Non-pigmented ciliary epithelial cell (primary cell): Measurements from ENCODE around the gene ORC2.
"Not testable (repeated sequence)": the region's sequence is repeated elsewhere in the genome, so short reads cannot be mapped to it uniquely, and the experiment has no call there.

Experiments
- DNase-seq: peaks from one replicate; pipeline ENCODE4 v3.0.0-alpha.2; 2010; ENCODE audit warnings: low read depth

Gene ORC2

DNA sequence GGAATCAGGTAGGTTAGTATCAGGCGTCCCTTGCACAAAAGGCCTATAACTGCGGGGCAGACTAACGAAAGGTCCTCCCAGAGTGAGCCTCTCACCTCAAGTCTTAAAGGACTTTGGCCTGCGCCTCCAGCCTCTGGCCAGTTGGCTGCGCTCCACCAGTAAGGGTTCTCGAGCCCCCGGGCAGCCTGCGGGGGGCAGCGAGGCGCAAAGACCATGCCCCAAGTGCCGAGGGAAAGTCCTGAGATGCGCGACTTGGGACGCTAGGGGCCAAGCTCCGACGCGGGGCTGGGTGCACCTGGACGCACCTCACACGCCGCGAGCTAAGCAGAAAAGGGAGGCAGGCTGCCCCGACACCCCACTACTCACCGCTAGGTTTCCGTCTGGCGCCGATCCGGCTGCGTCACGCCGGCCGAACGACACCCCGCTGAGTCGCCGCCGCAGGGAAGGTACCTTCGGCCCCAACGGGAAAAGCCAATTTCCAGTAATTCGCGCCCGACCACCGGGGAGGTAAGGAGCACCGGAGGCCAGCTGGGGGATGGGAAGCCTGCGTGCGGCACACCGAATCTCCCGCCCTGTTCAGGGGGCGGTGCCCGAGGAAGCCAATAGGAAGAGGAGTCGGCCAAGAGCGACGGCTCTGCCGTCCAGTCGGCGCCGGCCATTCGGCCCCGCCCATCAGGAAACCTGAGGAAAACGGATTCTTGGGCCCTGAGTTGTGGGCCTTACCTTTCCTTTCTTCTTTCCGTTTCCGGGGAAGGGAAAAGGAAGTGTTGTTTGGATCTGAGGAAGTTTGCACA, at the start of gene ORC2:
TSS of gene ORC2 (minus strand) at position 537 of the 794 bp plus-strand sequence. CDS start 5,537 bp downstream, outside the sequence.
- DNase-seq: peak; percentile 72

DNA sequence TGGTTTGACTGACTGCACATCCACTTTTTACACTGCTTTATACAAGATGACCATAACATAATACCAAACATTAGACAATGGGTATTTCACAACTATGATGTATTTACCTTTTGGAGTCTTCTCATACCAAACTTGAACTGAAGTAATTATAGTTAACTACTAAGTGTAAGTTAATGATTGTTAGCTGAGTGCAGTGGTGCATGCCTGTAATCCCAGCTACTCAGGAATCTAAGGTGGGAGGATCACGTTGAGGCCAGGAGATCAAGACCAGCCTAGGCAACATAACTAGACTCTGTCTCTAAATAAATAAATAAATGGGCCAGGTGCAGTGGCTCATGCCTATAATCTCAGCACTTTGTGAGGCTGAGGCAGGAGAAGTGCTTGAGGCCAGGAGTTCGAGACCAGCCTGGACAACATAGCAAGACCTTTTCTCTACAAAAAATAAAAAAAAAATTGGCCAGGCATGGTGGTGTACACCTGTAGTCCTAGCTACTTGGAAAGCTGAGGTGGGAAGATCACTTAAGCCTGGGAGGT, 44.9 kb upstream of the ORC2 start:
- no peak for DNase-seq

DNA sequence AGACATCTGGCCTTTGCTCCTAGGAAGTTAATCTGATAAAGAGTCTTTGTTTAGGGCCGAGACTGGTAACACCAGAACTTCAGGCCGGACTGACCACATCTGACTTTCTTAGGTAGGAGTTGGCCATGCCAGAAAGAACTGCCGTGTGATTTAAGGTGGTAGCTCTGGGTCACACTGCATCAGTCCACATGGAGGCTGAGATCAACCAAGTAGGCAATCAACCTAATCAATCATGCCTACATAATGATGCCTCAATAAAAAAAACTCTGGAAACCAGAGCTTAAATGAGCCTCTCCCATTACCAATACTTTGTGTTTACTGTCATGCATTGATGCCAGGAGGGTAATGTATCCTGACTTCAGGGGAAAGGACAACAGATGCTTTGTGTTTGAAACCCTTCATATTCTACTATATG, 44.1 kb upstream of the ORC2 start:
- no peak for DNase-seq

DNA sequence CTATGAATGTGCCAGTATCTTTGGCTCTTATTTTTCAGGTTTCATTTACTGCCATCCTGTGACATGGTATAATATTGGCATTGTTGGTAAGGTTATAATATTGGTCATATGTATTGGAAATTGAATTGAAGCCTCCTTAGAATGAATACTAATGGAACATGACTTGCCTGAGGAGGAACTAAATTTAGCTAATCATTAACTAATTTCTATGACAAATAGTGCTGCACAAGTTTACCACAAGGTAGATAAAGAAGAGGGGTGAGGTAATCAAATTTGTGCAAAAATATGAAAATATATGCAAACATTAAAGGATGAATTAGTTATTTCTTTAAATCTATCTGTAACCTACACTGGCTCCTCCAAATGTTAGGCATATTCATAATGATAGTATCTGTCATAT, 43.2 kb upstream of the ORC2 start:
- no peak for DNase-seq

DNA sequence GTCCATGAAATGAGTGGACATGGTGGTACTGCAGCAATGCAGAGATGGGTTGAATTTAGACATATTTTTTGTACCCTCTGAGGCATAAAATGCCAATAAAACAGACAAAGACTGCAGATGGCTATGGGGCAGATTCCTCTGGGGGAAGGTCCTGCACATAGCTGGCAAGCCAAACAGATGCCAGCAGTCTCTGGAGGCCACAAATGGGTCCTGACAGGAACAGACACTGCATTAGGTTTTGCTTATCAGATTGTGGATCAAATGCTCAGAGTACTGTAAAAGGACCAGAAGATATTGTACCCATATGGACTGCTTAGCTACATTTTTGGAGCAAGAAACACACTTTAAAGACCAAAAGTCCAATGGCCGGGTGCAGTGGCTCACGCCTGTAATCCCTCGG, 40.9 kb upstream of the ORC2 start:
- no peak for DNase-seq

DNA sequence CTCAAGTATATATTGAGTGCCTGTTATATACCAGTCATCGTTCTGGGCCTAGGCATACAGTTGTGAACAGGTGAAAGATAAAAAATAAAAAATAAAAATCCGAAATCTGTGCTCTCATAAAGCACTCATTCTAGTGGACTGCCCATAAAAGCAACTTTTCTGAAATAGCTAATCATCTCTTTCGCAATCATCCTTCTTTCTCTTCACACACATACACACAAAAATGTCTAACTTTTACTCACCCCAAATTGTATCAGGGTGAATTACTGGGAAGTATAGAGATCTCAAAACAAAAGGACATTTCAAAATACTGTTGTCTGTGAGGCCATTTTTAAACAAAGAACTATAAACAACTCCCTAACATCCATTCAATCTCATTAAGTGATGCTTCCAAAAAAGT, 29.6 kb upstream of the ORC2 start:
- no peak for DNase-seq

DNA sequence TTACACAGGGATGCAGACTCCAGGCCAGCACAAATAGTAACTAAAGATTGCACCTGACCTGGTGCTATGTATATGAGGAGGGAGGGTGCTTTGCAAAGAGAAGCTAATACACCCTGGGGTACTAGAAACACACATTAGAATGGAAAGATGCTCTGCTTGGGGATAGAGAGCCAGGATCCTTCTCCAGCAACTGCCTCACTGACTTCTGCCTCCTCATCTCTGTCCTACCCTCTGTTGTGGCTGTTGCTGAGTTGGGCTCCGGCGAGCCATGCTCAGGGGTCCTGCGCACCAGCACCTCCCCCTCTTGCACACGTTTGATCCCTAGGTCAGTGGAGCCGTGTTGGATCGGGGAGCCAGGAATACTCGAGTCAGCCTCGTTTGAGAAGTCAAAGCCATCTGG, 23.7 kb upstream of the ORC2 start:
- DNase-seq: no peak

DNA sequence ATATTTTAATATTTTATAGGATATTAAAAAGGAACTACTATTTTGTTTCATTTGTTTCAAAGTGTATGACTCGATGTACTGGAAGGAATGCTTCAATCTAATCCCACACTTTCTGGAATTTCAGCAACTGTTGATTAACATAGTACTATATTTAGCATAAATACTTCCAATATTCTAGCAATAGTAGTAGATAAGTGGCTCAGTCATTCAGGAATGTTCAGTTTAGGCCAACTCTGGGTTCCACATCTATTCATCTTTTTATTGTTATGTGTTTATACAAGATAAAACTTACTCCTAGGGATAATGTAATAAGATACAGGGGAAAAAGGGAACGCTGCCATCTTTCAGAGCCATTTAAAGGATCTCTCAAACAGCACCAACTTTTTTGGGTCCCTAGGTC, 22.3 kb upstream of the ORC2 start:
- DNase-seq: no peak

DNA sequence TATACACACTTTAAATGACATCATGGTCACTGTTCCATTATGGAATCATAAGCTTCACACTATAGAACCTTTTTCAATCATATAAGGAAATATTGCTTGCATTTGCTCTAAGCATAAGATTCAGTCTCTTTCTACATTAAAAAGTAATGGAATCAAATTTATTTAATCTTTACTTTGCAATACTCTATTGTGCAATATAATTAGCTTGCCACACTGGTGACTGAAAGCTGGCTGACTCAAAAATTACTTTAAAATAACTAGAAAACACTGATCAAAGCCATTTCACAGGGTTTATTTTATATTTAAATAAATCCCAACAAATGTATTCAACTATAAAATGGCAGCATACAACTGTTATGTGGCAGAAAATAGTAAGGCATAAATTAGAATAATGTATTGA, 13.2 kb upstream of the ORC2 start:
- DNase-seq: no peak

DNA sequence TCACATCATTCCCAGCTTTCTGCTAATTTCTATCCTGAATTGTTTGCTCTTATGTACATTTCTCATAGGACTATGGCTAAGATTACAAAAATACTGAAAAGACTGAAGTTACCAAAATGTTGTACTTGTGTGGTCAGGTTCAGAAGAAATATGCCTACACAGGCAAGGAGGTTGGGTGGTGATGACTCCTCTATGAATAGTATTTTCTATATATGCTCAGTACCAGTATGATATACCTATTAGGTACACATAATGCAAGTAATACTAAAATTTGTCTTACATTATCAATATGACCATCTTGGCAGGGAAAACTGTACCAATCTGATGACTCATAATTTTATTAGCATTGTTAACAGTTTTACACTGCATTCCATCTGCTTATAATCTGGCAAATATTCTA, 12.2 kb upstream of the ORC2 start:
- no peak for DNase-seq

DNA sequence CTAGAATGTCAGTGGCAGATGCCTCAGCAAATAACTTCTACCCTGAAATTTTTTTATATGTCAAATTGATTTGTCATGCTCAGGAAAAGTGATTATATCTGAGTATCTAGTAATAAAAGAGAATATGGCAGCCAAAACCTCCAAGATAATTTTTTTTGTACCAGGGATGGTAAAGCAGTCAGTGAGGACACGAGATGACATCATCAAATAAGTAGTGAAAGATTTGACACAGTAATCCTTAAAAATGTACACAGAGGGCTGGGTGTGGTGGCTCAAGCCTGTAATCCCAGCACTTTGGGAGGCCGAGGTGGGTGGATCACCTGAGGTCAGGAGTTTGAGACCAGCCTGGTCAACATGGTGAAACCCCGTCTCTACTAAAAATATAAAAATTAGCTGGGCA, 6.6 kb upstream of the ORC2 start:
- not testable (repeated sequence) for DNase-seq

DNA sequence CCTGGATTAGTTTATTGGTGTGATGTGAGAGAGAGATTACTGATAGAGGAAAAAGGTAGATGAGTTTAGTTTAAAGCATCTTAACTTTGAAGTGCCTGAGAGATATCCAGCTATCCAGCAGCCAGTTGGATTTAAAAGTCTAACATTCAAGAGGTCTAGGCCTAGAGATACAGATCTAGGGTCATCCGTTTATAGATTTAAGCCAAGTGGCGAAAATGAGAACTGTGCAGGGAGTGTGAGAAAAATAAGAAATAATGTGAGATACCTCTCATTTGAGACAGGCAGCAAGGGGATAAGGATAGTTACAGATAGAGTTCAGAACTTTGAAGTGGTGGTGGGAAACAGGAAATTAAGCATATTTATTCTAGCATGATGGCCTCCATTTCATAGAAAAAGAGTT, 5.3 kb upstream of the ORC2 start:
- no peak for DNase-seq

DNA sequence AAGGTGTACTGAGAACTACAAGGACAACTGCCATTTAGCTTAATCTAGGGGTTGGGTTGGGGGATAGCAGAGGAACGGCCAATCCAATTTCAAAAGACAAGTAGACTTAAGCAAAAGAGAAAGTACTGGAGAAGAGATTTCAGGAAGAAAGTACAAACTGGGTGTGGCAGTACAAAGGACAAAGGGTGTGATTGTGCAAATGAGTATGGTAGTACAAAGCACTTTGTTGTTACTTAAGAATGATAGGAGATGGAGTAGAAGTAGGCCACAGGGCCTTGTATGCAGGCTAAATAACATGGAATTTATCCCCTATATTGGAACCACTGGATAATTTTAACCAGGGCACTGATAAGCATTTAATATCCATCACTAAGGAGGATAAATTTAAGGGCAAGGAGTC, 4.7 kb upstream of the ORC2 start:
- no peak for DNase-seq

DNA sequence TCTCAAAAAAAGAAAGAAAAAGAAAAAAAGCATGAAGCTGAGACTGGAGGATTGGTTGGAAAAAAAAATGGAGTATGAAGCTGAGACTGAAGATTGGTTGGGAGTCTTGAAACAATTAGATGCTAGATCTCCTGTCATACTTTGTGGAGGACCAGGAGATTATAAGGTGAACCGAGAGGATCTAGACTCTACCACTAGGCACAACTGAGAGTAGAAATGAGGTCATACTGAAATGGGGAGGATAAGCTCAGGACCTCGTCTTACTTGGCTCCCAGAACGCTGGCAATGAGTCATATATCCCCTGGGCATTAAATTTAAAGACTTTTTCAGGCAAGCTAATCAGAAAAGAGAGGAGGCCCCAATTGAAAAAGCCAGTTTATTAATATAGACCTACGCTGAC, 3.3 kb upstream of the ORC2 start:
- DNase-seq: peak; percentile 65

DNA sequence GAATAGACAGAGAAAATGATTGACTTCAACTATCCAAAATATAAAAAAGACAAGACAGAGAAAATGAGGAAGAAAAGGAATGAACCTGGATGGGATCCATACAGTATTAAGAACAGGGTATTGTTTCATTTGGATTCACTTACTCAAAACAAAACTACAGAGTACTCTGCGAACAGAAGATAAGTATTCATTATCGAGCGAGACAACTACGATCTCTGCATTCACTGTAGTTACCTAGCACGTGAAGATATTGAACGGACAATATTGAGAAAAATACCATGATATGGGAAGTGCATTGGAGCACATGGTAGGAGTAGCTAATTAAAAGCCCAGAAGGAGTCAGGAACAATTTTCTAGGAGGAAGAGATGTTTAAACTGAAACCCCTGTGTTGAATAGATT, 1.0 kb upstream of the ORC2 start:
- no peak for DNase-seq

DNA sequence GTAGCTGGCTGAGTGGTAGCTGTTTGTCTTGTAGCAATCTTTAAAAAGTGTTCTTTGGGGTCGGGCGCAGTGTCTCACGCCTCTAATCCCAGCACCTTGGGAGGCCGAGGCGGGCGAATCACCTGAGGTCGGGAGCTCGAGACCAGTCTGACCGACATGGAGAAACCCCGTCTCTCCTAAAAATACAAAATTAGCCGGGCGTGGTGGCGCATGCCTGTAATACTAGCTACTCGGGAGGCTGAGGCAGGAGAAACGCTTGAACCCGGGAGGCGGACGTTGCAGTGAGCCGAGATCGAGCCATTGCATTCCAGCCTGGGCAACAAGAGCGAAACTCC, 425 bp upstream of the ORC2 start:
- DNase-seq: not testable (repeated sequence)

DNA sequence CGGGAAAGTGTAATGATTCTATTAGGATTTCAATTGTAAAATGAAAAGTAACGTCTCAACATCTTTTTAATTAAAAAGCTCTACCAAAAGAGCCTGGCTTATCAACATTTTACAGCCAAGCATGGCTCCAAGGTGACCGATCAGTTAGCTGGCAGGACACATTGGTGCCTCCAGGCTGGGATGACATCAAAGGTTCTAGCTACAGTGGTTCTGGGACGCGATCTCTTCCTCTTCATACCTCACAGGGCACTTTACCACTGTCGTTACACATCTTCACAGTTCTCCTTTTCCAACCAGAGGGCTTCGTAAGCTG, 693 bp downstream of the ORC2 start:
- no peak for DNase-seq

DNA sequence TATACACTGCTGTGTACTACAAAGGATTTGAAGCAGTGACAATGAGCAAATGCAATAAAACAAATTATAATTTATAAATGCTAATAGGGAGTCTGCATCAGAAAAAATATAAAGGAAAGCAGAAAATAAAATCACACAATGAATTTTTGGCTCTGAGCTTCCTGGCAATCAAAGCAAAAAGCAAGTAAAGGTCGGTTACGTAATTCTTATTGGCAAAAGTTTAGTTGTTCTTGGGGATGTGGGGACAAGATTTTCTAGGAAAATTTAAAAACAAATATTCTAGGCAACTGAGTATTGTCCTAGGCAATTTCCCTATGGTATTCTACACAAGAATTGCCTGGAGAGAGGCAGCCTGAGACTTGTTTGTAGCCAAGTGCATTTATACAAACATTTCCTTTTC, 1.8 kb downstream of the ORC2 start:
- no peak for DNase-seq

DNA sequence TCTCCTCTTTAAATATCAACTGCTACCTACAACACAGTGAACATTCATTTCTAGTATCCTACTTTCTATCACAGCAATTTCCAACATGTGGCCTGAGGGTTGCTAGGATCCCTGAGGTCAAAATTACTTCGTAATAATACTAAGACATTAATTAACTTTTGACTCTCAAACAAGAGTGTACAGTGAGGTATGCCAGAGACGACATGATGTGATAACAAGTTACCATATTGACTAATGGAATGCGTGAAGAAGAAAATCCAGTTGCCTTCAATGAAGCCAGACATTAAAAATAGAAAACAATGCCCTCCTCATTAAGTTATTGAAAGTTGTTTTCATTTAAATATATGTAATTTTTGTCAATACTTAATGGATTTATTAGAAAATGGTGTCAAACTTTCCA, 13.1 kb downstream of the ORC2 start:
- DNase-seq: no peak

DNA sequence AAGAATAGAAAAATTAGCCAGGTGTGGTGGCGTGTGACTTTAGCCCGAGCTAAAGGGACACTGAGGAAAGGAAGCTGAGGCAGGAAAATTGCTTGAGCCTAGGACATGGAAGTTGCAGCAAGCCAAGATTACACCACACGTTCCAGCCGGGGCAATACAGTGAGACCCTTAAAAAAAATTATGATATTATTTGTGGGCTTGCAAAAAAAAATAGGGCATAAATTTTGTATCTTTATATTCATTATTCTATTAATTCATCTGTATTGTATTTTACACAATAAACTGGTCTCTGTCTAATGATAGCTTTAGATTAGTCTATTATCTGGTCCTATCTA, 18.1 kb downstream of the ORC2 start:
- DNase-seq: no peak

DNA sequence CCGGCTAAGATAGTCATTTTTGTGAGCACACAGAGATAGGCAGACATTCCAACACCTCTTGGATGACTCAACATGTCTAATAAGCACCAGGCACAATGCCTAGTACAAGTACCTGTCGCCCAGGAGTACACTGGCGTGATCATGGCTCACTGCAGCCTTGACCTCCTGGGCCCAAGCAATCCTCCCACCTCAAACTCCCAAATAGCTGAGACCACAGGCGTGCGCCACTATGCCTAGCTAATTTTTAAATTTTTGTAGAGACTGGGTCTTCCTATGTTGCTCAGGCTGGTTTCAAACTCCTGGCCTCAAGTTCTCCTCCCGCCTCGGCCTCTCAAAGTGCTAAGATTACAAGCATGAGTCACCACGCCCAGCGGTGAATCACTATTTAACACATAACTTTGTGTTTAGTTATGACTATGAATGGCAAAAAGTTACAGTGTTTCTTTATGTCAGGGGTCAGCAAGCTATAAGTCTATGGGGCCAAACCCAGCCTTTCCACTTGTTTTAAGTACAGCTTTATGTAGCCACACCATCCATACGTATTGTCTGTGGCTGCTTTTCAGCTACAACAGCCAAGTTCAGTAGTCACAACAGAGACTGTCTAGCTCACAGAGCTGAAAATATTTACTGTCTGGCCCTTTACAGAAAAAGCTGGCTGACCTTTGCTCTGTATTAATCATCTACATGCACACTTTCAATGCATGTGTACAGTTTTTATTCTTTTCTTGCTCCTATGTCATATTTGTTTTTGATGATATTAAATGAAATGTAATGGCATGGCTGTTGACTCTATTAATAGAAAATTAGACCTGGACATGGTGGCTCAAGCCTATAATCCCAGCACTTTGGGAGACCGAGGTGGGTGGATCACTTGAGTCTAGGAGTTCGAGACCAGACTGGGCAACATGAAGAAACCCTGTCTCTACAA, 18.7 kb downstream of the ORC2 start:
- DNase-seq: peak; percentile 71

DNA sequence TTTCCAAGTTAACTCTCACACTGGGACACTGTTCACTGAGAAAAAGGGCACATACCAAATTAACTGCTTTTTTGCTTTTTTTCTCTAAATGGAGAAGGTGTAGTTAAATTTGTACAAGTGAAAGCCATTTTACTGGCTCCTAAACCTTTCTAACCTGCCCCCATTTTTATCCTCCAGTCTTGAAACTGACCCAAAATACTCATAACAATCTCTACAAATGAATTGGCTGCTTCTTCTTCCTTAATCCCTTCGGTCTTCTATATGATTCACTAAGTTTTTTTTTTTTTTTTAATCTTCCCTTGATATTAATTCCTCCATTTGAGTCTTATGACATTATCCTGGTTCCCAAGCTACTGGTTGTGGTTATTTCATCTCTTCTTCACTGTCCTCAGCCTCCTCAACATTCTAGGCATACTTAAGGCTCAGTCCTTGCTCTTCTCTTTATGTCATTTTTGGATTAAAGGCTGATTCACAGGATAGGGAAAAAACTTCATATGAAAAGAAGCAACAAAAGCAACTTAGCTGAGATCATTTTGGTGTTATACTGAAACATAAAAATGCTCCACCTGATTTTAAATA, 19.8 kb downstream of the ORC2 start:
- DNase-seq: no peak

DNA sequence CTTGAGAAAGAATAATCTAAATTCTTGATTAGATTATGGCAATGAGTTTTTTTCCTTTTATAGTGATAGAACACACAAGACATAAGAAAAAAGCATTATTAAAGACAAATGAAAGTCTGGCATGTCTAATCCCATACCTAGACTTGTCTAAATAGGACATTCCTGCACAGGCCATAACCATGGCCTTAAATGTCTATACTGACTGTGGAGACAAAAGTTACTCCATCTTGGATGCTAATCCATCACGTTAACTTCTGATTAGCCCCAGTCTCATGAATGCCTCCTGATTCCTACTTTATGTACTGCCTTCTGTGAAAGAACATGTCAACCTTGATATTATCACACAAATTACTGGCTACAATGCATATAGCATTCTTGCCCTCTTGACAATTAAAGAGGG, 23.6 kb downstream of the ORC2 start:
- DNase-seq: no peak
